Measurements from ENCODE around the gene HYAL3. TPM values are rescaled to one million over a fixed set of nuclear protein-coding genes. Genes with fewer than 3 reads are reported as not detected.
A peak's percentile ranks its signal among the peaks of the same experiment; 100 is the strongest.

HYAL3 gene
- total RNA-seq, 6 donors from 2014 or later, result 0.33 to 5.7 (median 3.1) TPM

DNA sequence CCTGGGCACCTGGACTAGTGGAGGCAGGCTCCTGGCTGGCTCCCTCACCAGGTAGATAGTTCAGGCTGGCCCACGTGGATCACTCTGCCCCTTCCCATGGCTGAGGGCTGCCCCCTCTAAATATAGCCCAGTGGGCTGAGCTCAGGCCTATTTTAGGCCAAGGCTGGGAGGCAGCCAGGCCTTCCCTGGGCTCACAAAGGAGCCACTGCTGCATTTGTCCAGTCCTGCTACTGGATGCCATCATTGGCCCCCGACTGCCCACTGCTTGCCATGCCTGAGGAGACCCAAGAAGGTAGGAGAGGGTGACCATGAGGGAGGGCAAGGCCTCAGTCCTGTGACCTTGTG, 20.4 kb downstream of the HYAL3 start, which contains the start of gene LSMEM2:
Gene LSMEM2, plus strand, starts transcription at position 208 of the 345 bp plus-strand sequence. Its CDS starts 27 bp downstream, at position 235.
- H3K4me3 ChIP-seq, result no peak within 1 kb of the TSS
- H3K27ac ChIP-seq, result no peak within 1 kb of the TSS
- no peaks in the 10 kb centered on the region for H3K9me3 ChIP-seq
- ATAC-seq (ENCODE audit: low FRiP score in 2 of 2) (no peak), DNase-seq (no peak)
- 57% methylated on average over 2 of the region's 2 CpGs; no CpG with 5 or more reads in 1 of the 2 donors for WGBS, 2 donors
- peaks cover 0 to 13% (median 3%) of the 10 kb centered on the region in 4 donors for H3K27me3 ChIP-seq
- peaks cover 8 to 19% (median 10%) of the 10 kb centered on the region in 4 donors for H3K4me1 ChIP-seq
- H3K36me3 ChIP-seq, result peaks cover 0 to 28% (median 8%) of the 10 kb centered on the region in 4 donors
- TF ChIP-seq POLR2AphosphoS5 (IDR thresholded peaks at IDR 0.05), result no peak
- no peak for TF ChIP-seq EP300 (IDR thresholded peaks at IDR 0.05)
- TF ChIP-seq POLR2A (IDR thresholded peaks at IDR 0.05), result no peak
- TF ChIP-seq, protein P1, sequence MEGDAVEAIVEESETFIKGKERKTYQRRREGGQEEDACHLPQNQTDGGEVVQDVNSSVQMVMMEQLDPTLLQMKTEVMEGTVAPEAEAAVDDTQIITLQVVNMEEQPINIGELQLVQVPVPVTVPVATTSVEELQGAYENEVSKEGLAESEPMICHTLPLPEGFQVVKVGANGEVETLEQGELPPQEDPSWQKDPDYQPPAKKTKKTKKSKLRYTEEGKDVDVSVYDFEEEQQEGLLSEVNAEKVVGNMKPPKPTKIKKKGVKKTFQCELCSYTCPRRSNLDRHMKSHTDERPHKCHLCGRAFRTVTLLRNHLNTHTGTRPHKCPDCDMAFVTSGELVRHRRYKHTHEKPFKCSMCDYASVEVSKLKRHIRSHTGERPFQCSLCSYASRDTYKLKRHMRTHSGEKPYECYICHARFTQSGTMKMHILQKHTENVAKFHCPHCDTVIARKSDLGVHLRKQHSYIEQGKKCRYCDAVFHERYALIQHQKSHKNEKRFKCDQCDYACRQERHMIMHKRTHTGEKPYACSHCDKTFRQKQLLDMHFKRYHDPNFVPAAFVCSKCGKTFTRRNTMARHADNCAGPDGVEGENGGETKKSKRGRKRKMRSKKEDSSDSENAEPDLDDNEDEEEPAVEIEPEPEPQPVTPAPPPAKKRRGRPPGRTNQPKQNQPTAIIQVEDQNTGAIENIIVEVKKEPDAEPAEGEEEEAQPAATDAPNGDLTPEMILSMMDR (IDR thresholded peaks at IDR 0.05), result no peak

DNA sequence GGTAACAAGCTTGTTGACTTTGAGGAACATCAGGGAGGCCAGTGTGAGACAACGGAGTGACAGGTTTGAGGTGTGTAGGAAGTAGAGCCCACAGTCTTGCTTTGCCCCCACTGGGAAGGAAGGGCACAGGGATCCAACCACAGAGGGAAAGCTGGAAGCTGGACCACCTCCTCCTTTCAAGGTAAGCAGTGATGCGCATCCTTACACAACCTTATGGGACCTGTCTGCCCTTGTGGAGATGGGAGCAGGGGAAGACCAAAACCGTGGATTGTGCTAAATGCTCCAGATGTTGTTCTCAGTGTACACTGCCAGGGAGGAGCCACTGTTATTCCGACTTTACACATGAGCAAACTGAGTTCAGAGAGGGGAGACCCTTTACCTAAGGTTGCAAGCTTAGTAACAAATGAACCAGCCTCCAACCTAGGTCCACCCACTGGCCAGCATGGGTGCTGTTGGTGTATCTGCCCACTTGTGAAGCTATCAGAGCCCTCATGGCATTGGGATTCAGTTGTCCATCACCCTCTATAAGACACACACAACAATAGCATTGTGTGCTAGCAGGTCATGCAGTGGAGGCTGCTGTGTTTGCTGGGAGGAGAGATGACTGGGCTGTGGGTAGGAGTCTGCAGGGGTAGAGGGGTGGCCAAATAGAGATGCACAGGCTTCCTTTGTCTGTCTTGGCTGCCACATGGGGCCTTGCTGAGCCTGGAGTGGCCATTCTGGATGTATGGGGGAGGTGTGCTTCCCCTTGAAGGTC, 20.9 kb downstream of the HYAL3 start:
- no peak overlapping the region for H3K27ac ChIP-seq
- H3K9me3 ChIP-seq, result no peaks in the 10 kb centered on the region
- H3K4me1 ChIP-seq, result peaks cover 14 to 25% (median 15%) of the 10 kb centered on the region in 4 donors
- H3K4me3 ChIP-seq, result no peak overlapping the region
- WGBS, 2 donors, result 85 to 90% methylated on average over 4 of the region's 4 CpGs
- TF ChIP-seq, protein P1 (IDR thresholded peaks at IDR 0.05), result no peak
- TF ChIP-seq POLR2A (IDR thresholded peaks at IDR 0.05), result no peak
- TF ChIP-seq POLR2AphosphoS5 (IDR thresholded peaks at IDR 0.05), result no peak
- no peak for TF ChIP-seq EP300 (IDR thresholded peaks at IDR 0.05)
- DNase-seq, result no peak
- H3K27me3 ChIP-seq, result peaks cover 0 to 13% (median 5%) of the 10 kb centered on the region in 4 donors
- no peak for ATAC-seq (ENCODE audit: low FRiP score in 2 of 2)
- peaks cover 0 to 28% (median 8%) of the 10 kb centered on the region in 4 donors for H3K36me3 ChIP-seq

DNA sequence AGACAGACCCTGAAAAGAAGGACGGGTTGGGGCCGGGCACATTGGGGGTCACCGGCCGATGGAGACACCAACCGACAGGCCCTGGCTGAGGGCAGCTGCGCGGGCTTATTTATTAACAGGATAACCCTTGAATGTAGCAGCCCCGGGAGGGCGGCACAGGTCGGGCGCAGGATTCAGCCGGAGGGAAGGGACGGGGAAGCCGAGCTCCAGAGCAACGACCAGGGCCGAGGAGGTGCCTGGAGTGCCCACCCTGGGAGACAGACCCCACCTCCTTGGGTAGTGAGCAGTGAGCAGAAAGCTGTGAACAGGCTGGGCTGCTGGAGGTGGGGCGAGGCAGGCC, 22.5 kb downstream of the HYAL3 start:
- Histone ChIP-seq H3K27ac (no peak overlapping the region), H3K4me1 (peaks cover 18 to 38% (median 25%) of the 10 kb centered on the region in 4 donors), H3K27me3 (peaks cover 0 to 13% (median 5%) of the 10 kb centered on the region in 4 donors), H3K4me3 (no peak overlapping the region), H3K36me3 (peaks cover 0 to 28% (median 8%) of the 10 kb centered on the region in 4 donors), H3K9me3 (no peaks in the 10 kb centered on the region)
- TF ChIP-seq POLR2A (IDR thresholded peaks at IDR 0.05) (no peak), POLR2AphosphoS5 (IDR thresholded peaks at IDR 0.05) (no peak), EP300 (IDR thresholded peaks at IDR 0.05) (no peak)
- TF ChIP-seq, protein P1 (IDR thresholded peaks at IDR 0.05), result no peak
- WGBS, 2 donors, result 87% methylated on average over 16 to 17 of the region's 17 CpGs
- ATAC-seq (ENCODE audit: low FRiP score in 2 of 2) (no peak), DNase-seq (no peak)

DNA sequence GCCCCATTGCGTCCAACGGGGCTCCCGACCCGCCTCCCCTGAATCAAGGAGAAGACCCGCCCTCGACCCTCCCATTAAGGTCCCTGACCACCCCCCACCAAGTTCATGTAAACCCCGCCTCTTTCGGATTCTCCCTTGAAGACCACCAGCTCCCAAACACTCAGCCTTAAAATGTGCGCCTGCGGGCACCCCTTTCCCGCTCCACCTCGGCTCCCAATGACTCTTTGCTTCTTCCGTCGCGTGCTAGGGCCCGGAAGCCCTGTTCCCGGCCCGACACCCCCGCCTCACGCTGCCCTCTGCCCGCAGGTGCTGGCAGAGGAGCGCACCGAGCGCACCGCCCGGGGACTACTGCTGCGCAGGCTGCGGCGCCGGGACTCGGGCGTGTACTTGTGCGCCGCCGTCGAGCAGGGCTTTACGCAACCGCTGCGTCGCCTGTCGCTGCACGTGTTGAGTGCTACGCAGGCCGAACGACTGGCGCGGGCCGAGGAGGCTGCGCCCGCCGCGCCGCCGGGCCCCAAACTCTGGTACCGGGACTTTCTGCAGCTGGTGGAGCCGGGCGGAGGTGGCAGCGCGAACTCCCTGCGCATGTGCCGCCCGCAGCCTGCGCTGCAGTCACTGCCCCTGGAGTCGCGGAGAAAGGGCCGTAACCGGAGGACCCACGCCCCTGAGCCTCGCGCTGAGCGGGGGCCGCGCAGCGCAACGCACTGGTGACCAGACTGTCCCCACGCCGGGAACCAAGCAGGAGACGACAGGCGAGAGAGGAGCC, 23.0 kb downstream of the HYAL3 start:
- Histone ChIP-seq H3K27ac (no peak overlapping the region), H3K4me3 (no peak overlapping the region), H3K36me3 (peaks cover 0 to 28% (median 8%) of the 10 kb centered on the region in 4 donors), H3K27me3 (peaks cover 0 to 13% (median 5%) of the 10 kb centered on the region in 4 donors), H3K4me1 (peaks cover 21 to 43% (median 28%) of the 10 kb centered on the region in 4 donors), H3K9me3 (no peaks in the 10 kb centered on the region)
- ATAC-seq (ENCODE audit: low FRiP score in 2 of 2) (no peak), DNase-seq (peak in 1 of 2 donors; percentile 87)
- TF ChIP-seq POLR2A (IDR thresholded peaks at IDR 0.05) (no peak), EP300 (IDR thresholded peaks at IDR 0.05) (no peak), POLR2AphosphoS5 (IDR thresholded peaks at IDR 0.05) (no peak)
- TF ChIP-seq, protein P1 (IDR thresholded peaks at IDR 0.05), result no peak
- WGBS, 2 donors, result 71 to 77% methylated on average over 34 to 73 of the region's 79 CpGs

All from upper lobe of left lung (tissue), 6 donors.